Measurements from ENCODE around the gene CWC22. TPM values are rescaled to one million over a fixed set of nuclear protein-coding genes. Genes with fewer than 3 reads are reported as not detected.

CWC22 gene
- total and polyA plus RNA-seq, 7 donors = 7.2 to 29.9 (median 20.5) TPM

GRCh38 chr2:180033993-180034894 lies 27.1 kb upstream of the CWC22 start:
- no peaks in the 10 kb centered on the region for H3K4me1 ChIP-seq
- no peaks in the 10 kb centered on the region for H3K27me3 ChIP-seq
- intact Hi-C loops (cut with DNase I) = no loop called here
- H3K4me3 ChIP-seq = no peak overlapping the region
- no peaks in the 10 kb centered on the region for H3K36me3 ChIP-seq
- 50 to 73% methylated on average over 5 of the region's 5 CpGs for WGBS, 2 donors
- H3K9me3 ChIP-seq = peaks cover 0 to 3% (median 2%) of the 10 kb centered on the region in 4 donors
- no peak overlapping the region for H3K27ac ChIP-seq
- no peak for TF ChIP-seq EP300 (IDR thresholded peaks at IDR 0.05)
- no peak for DNase-seq

- TF ChIP-seq POLR2A (IDR thresholded peaks at IDR 0.05) (no peak), CTCF (IDR thresholded peaks at IDR 0.05) (no peak), POLR2AphosphoS5 (IDR thresholded peaks at IDR 0.05) (no peak), EP300 (IDR thresholded peaks at IDR 0.05) (no peak)
- Histone ChIP-seq H3K36me3 (no peaks in the 10 kb centered on the region), H3K4me3 (no peak overlapping the region), H3K27me3 (no peaks in the 10 kb centered on the region), H3K9me3 (peaks cover 0 to 5% (median 0%) of the 10 kb centered on the region in 4 donors), H3K4me1 (no peaks in the 10 kb centered on the region), H3K27ac (no peak overlapping the region)
- DNase-seq = no peak
- intact Hi-C loops (cut with DNase I) = no loop called here
- WGBS, 2 donors = 80 to 87% methylated on average over 1 of the region's 1 CpG
Observed at GRCh38 chr2:180029575-180029974, 22.5 kb upstream of the CWC22 start.

GRCh38 chr2:180021850-180022249 lies 14.8 kb upstream of the CWC22 start:
- no peak for DNase-seq
- intact Hi-C loops (cut with DNase I) = no loop called here
- Histone ChIP-seq H3K4me1 (no peaks in the 10 kb centered on the region), H3K27me3 (no peaks in the 10 kb centered on the region), H3K4me3 (no peak overlapping the region), H3K27ac (no peak overlapping the region), H3K36me3 (no peaks in the 10 kb centered on the region), H3K9me3 (no peaks in the 10 kb centered on the region)
- 90 to 95% methylated on average over 23 of the region's 23 CpGs for WGBS, 2 donors
- TF ChIP-seq POLR2A (IDR thresholded peaks at IDR 0.05) (no peak), EP300 (IDR thresholded peaks at IDR 0.05) (no peak), CTCF (IDR thresholded peaks at IDR 0.05) (no peak), POLR2AphosphoS5 (IDR thresholded peaks at IDR 0.05) (no peak)

GRCh38 chr2:180017784-180018183 lies 10.7 kb upstream of the CWC22 start:
- H3K9me3 ChIP-seq = no peaks in the 10 kb centered on the region
- no peaks in the 10 kb centered on the region for H3K4me1 ChIP-seq
- H3K27me3 ChIP-seq = no peaks in the 10 kb centered on the region
- WGBS, 2 donors = 81% methylated on average over 4 of the region's 4 CpGs
- no peak for TF ChIP-seq EP300 (IDR thresholded peaks at IDR 0.05)
- TF ChIP-seq POLR2AphosphoS5 (IDR thresholded peaks at IDR 0.05) = peak in 1 of 4 donors; percentile 6
- H3K27ac ChIP-seq = no peak overlapping the region
- no peak for DNase-seq
- H3K36me3 ChIP-seq = no peaks in the 10 kb centered on the region
- intact Hi-C loops (cut with DNase I) = no loop called here
- no peak overlapping the region for H3K4me3 ChIP-seq

GRCh38 chr2:180016937-180017336 lies 9.8 kb upstream of the CWC22 start:
- intact Hi-C loops (cut with DNase I) = no loop called here
- no peaks in the 10 kb centered on the region for H3K9me3 ChIP-seq
- 86 to 88% methylated on average over 2 of the region's 2 CpGs for WGBS, 2 donors
- no peaks in the 10 kb centered on the region for H3K36me3 ChIP-seq
- no peak for DNase-seq
- no peaks in the 10 kb centered on the region for H3K4me1 ChIP-seq
- TF ChIP-seq POLR2A (IDR thresholded peaks at IDR 0.05) = no peak
- TF ChIP-seq CTCF (IDR thresholded peaks at IDR 0.05) = no peak
- no peak for TF ChIP-seq POLR2AphosphoS5 (IDR thresholded peaks at IDR 0.05)
- no peak for TF ChIP-seq EP300 (IDR thresholded peaks at IDR 0.05)
- H3K27me3 ChIP-seq = no peaks in the 10 kb centered on the region
- H3K4me3 ChIP-seq = no peak overlapping the region
- no peak overlapping the region for H3K27ac ChIP-seq
